ENCODE data around the gene ITSN1.

- TF ChIP-seq, protein P1, sequence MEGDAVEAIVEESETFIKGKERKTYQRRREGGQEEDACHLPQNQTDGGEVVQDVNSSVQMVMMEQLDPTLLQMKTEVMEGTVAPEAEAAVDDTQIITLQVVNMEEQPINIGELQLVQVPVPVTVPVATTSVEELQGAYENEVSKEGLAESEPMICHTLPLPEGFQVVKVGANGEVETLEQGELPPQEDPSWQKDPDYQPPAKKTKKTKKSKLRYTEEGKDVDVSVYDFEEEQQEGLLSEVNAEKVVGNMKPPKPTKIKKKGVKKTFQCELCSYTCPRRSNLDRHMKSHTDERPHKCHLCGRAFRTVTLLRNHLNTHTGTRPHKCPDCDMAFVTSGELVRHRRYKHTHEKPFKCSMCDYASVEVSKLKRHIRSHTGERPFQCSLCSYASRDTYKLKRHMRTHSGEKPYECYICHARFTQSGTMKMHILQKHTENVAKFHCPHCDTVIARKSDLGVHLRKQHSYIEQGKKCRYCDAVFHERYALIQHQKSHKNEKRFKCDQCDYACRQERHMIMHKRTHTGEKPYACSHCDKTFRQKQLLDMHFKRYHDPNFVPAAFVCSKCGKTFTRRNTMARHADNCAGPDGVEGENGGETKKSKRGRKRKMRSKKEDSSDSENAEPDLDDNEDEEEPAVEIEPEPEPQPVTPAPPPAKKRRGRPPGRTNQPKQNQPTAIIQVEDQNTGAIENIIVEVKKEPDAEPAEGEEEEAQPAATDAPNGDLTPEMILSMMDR (IDR thresholded peaks at IDR 0.05; ENCODE audit: low read depth, low read length, poor library complexity, severe bottlenecking): no peak
- no peak for TF ChIP-seq EZH2phosphoT487 (IDR thresholded peaks at IDR 0.05; ENCODE audit: borderline replicate concordance, low read length)
These were observed 296.9 kb downstream of the ITSN1 start for GRCh38 chr21:33939226-33939625.

Data from DOHH2 (cell line).